ENCODE measurements around the gene NUDT17.

Gene NUDT17

DNA sequence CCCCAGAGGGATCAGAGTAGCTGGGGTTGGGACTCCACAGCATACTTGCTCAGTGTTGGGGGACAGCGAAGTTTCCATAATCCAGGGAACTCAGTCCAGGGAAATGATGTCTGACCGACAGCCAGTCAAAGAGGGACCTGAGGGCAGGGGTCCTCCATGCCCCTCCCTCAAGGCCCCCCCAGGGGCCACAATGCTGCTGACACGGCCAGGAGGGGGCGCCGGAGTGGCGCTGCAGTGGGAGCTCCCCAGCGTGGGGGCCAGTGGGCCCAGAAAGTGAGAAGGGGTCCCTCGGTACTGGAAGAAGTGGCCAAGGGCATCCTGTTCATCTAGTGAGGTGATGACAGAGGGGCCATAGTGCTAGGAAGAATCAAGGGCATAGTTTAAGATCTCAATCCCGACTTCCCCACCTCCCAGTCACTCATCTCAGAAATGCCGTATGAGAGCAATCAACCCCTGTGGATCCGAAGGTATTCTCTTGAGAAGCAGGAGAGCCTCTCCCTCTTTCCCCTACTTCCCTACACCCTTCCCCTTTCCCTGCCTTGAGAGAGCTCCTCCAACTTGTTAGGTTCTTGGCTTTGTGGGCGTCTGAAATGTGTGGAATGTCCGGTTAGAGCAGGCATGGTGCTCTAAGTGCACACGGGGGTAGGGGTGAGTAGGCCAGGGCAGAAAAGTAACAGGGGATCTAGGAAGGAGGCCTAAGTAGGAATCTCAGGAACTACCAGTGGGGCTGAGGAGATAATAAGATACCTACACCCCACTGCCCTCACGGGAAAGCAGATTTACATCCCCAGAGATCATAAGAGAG lies 4.1 kb downstream of the NUDT17 start:
- DNase-seq, result no peak

DNA sequence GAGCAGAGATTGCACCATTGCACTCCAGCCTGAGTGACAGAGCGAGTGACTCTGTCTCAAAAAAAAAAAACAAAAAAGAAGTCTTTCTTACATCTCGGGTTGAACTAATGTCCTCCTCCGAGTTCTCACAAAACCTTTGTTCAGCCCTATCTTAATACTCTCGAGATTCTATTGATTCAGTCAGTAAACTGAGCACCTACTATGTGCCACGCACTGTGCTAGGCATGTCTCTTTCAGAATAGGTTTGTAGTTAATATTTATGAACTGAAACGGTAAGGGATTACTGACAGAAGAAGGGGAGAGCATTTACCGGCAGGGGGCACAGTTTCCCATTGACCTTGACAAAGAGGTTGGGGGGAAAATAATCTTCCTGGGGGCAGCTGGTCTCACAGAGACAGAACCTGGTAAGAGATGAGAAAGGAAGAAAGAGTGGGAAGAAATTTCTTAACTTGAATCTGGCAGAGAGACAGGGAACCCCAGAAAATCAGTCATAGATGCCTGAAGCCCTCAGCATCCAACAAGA lies 10.1 kb downstream of the NUDT17 start:
- DNase-seq, result no peak

DNA sequence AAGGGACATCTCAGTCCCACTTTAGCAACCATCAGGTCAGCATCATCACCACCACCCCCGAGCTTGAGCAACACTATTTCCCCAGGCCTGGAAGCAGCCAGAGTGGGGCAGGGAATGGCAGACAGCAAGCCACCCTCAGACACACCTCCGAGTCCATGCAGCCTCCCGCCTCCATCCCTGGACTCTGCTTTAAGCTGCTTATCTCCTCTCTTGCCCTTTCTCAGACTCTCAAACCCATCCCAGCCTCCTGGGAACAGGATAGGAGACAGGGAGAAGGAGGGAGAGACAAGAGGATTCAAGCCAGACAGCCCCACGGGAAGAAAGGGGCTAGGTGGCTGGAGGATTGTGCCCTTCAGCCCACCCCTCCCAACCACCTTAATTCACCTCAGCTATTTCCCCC lies 11.7 kb downstream of the NUDT17 start:
- DNase-seq, result no peak

DNA sequence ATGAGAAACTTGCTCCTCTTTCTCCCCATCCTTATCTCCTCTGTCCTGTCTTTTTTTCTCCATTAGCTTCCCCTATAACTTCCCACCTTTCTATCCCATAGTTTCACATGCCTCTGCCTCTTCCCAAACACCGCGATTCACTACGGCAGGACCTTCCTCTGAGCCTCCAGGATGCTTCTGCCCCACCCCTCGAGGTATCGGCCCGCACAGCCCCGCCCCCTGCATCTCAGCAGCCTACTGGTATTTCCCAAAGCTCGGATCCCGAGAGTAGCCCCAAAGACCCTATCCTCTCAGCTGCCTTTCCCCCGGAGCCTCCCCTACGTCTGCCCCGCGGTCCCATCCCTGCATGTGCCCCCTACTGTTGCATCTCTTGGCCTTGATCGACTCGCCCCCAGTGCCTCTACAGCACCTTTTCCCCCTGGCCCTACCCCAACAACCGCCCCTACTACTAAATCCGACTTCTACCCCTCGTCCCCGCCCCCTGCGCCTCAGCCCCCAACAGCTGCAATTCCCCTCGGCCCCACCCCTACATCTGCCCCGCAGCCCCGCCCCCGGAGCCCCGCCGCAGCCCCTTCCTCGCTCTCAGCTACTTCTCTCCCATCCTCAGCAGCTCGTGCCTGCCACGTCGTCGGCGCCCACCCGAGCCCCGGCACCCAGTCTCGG lies 12.9 kb downstream of the NUDT17 start:
- peak in 2 of 3 experiments; percentile 52 to 67 for DNase-seq

DNA sequence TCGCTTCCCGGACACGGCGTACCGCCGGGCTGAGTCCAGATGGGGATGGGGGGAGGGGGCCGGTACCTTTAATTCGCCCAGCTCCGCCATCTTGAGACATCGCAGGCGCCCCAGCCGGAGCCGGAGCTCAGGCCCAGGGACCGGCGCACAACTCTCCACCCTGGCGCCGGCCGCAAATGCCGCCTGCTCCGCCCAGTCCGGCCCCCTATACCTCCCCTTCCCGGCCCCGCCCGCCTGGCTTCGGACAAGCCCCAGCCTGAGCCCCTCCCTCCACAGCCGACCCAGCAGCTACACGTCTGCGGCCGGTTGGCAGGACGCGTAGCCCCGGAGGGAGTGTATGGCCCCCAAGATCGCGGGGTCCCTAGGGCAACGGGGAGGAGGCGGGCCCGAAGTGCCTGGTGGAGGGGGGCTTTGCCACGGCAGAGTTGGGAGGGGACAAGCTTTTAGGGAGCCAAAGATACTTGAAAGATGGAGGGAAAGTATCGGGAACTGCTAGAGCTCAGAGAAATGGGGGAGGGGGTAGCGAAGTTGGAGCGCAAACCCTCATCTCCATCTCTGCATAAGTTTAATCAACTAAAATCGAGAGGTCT lies 13.6 kb downstream of the NUDT17 start, which contains the start of gene PIAS3:
PIAS3 (minus strand) TSS at position 181 of the 590 bp plus-strand sequence; CDS start at position 90, 91 bp downstream.
- peak; percentile 90 to 98 (median 90) for DNase-seq

DNA sequence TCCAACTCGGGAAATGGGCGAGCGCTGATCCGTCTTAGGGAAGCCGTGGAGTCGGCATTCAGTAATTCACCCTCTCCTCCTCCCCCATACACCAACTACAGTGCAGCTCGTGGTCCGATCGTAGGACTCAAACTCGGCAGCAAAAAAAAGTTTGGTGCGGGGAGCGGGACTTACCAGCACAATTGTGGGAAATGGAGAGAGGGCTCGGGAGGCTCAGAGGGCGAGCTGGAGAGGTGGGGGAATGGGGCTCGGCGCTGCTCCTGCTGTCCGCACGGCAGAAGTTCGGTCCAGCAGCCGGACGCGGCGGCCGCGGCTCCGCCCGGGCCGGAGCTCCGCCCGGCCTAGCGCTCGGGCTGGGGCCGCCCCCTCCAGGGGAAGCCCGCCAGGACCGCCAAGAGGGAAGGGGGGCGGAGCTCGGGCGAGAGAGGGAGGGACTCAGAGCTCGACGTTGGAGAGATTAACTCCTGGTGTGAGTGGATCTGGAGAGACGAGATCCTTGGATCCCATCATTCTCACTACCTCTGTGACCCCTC lies 14.1 kb downstream of the NUDT17 start:
- DNase-seq, result peak; percentile 82 to 92 (median 85)

DNA sequence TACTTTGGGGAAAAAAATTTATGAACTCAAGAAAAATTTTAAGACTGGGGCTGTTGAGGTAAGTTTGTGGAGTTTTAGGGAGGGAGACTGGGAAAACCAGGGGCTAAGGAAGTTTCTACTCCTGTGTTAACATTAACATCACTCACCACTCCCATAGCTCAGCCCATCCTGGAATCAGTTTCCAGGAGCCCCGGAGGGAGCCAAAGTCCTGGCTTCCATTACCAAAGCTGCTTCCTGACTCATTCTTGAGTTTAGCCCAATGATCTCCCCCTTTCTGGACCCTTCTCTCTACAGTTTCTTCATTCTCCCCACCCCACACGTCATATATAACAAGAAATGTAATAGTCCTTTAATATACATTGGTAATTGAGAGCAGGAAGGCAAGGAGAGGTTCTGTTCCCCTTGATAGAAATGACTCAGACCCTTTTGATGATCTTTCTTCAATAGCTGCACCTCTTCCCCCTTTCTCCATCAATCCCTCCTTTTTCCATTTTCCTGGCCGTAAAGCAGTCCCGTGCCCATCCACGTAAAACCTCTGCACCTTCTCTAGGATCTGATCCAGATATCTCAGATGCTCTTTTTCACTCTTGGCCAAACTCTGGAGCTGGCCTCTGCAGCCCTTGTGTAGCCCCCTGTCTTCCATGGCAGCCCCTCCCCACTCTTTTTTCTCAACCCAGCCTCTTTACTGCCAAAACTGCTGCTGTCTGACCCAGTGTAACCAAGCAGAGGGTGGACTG lies 18.0 kb downstream of the NUDT17 start:
- no peak for DNase-seq

DNA sequence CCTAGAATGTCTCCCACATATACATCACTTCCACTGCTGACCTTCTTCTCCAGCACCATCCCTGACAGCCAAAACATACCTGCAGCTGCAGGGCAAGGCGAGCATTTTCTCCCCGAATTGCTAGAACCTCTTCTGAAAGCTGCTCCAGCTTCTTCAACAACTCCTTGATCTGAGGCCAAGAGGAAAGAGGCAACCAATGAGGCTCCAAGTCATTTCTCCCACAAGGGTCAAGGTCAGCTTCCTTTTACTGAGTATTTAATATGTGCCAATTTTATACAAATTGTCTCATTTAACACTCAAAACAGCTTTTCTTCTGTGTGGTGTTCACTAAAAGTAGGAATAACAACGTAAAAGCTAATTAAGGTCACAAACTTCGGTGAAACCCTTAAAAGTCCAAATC lies 22.8 kb downstream of the NUDT17 start:
- DNase-seq, result no peak

DNA sequence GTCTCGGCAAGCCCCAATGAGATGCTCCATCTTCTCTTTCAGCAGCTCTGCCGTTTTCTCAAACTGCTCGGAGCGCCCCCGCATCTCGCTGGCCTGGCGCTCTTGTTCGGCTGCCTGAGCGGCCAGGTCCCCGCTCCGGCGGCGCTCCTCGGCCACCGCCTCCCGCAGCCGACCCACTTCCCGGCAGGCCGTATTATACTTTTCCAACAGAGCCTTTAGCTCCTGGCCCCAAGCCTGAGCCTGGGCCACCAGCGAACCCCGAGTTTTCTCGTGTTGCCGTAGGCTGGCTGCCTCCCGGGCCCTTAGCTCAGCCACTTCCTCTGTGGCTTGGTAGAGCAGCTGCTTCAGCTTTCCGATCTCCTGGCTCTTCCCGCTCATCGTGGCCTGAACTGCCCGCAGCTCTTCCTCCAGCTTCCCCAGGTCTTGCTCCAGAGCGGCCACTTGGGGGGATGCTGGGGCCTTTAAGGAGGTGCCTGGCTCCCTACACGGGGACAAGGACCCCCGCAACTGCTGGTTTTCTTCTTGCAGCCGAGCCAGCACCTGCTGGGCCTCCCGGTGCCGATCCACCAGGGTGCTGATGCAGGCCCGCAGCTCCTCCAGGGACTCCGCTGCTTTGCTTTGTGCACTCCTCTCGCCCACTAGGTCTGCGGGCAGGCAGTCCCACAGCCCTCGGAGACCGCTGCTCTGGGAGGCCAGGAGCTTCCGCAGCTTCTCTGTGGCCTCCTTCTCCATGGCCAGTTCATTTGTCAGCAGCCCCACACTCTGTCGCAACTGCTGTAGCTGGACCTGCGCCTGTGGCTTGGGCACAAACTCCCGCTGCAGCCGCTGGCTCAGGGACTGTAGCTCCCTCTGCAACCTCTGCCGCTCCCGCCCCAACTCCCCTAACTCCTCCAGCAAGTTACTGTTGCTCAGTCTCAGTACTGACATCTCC lies 26.8 kb downstream of the NUDT17 start:
- DNase-seq, result no peak

DNA sequence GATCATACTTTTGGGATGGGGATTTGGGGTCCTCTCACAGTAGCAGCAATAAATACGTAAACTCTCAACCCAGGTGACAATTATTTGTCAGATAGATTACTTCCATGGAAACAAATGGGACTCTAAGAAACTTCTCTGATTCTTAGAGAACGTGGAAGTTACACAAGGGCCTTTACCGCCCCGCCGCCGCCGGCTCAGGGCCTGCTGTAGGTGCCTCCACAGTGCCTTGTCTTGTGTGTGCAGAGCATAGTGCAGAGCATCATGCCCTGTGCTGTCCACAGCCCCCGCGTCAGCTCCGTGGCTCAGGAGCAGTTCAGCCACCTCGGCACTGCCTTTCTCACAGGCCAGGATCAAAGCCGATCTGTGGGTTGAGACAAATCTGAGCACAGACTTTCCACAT lies 29.2 kb downstream of the NUDT17 start:
- DNase-seq, result no peak

DNA sequence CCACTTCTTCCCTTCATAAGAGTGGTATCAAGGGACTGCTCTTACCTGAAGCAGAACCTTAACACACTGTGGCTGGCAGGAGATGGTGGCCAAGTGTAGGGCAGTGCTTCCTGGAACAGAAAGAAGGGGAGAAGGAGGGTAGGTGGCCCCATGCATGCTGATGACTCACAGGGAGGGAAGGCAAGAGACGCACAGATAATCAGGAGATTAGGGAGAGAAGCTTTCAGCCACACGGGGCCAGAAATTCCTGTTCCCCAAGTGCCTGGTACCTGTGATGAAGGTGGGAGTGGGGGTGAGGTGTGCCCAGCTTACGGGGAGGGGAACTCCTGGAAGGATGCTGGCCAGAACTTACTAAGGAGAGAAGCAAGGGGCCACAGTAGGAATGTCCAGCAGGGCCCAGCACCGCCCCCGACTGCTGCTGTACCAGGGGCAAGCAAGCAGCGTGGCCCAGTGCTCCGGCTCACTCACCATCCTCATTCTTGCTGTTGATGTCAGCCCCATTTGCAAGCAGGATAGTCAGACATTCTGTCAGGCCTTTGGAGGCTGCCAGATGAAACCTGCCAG lies 32.6 kb downstream of the NUDT17 start:
- DNase-seq, result no peak

DNA sequence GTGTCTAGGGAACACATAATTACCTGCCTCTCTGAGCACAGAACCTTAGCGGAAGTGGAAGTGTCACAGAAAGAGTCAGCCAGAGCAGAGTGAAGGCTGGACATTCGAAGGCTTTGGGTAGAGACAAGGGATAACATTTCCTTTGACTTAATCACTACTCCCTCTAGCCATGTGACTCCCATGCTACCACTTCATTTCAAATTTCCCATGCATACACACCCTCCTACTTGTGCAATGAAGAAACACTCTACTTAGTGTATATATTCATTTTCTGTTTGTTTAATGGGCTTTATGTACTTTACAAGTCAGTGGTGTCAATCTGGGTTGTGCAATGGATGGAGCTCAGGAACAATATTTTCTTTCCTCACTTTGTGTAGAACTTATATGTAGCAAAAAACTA lies 33.3 kb downstream of the NUDT17 start:
- peak in 2 of 3 experiments; percentile 41 to 78 for DNase-seq

DNA sequence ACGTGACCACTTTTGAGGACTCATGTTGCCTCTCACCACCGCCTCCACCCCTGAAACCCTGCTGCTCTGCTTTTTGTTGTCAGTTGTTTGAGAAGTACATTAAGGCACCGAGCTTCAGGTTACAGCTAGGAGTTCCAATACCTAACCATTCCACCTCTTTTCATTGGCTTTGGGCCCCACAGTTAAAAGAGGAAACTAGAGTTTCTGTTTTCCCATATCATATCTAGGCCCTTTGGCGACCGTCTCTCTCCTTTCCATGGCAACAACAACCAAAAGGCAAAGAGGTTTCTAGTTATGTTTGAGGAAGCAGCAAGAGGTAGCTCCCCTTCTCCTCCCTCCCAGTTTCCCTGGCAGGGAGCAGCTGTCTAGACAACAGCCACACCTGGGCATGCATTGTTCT lies 34.3 kb downstream of the NUDT17 start:
- peak; percentile 89 to 100 (median 99) for DNase-seq

DNA sequence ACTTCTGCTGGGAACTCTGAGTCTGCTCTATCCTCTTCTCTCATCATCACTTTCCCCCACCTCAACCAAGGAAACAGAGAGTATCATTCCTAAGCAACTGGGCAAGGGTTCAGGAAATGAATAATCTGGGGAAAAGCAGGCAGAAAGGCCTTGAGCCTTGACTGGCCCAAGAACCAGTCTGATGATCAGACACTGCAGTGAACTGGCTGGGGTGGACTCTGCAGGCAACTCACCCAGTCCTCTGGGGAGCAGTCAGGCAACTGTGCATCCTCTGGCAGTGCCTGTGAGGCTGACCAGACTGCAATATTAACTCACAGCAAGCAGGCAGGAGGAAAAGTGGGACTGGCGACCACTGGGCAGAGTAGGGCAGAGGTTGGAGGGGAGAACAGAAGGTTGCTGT lies 39.2 kb downstream of the NUDT17 start:
- no peak for DNase-seq

DNA sequence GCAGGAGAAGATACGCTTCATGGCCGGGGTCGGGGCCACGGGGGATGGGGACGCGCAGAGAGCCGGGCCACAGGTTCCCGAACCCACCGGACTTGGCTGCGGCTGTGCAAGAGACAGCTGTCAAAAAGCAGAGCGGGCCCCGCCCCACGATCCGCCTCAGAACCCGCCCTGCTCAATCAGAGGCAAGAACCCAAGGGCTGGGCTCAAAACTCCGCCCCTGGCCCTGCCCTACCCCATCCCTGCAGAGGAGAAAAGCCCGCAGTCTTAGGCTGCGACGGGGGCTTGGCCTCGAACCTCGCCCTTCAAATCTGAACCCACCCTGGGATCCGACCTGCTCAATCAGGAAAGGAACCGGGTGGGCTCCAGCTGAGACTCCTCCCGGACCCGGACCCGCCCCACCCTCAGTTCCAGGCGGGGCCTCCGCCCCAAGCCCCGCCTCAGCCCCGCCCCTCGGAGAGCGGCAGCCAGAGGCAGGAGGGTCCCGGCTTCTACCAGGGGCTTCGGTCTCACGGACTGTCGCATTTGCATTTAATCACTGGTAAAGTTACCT lies 40.4 kb downstream of the NUDT17 start, which contains the start of gene ANKRD35:
ANKRD35 (minus strand) TSS at position 129 of the 550 bp plus-strand sequence; CDS start at position 21, 108 bp downstream.
- DNase-seq, result peak in 1 of 3 experiments; percentile 96

DNA sequence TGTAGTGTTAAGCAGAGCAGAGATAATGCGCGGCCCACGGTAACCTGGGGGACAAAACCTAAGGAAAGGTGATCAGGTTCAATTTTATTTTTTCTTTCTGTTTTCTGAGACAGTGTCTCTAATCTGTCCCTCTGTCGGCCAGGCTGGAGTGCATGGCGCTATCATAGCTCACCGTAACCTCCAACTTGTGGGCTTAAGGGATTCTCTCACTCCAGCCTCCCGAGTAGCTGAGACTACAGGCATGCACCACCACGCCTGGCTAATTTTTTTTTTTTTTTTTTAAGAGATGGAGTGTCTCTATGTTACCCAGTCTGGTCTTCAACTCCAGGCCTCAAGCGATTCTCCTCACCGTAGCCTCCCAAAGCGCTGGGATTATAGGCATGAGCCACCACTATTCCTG lies 41.0 kb downstream of the NUDT17 start:
- DNase-seq, result no peak

DNA sequence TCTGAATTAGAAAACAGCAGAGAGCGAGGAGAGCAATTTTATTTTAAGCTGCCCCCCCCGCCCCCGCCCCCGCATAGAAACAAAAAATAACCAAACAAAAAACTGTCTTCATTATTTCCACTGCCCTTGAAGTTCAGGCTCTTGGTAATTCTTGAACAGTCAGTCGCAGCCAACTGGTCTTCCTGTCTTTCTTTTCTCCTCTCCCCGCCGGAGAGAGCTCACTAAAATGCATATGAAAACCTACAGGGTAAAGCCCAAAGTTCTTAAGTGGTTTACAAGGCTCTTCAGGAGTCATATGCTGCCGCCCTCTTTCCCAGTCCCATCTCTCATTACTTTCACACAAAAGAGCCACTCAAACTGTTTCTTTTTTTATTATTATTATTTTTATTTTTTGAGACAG lies 41.4 kb downstream of the NUDT17 start:
- peak in 1 of 3 experiments; percentile 39 for DNase-seq

DNA sequence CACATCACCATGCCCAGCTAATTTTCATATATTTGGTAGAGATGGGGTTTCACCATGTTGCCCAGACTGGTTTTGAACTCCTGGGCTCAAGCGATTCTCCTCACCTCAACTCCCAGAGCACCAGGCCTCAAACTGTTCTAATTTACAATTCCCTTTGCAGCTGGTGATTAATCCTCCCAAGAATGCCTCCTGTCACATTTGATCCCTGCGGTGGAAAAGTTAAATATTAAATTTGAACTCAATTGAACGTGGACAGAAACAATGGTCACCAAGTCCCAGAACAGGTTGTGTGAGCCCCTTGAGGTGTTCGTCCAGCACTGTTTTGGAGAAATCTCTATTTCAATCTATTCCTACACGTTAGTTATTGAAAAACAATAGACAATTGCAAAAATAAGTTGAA lies 42.2 kb downstream of the NUDT17 start:
- DNase-seq, result no peak

DNA sequence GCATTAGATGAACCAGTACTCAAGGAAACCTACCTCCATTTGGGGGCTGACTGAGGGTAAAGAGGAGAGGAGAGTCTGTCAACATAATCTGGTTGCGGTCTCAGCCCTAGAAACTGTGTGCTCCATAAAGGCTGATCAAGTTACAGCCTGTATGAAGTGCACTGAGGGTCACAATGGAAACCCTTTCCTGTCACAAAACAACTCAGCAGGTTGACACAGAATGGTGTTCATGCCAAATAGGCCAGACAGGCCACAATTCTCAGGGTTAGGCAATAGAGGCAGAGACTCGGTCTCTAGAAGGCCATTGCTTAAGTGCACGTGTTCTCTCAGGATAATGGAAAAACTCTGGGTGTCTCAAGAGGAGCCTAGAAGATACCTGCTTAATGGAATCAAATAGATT lies 44.3 kb downstream of the NUDT17 start:
- DNase-seq, result peak in 2 of 3 experiments; percentile 57 to 90

DNA sequence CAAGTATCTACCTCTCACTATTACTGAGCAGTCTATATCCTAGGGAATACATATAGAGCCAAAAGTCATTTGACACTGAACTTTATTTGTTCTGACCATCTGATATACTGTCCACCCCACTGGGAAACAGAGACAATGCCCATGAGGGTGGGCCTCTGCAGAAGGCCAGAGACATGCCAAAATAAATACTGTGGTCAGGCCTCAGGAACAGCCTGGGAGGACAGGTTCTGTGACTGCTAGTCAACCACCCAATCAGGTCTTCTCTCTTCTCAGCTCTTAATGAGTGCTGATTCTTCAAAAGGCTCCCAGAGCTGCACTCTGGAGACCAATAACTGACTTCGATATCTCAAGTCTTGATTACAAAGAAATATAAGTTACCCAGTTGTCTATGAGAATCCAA lies 45.7 kb downstream of the NUDT17 start:
- DNase-seq, result peak in 1 of 3 experiments; percentile 53
